Measurements from ENCODE around the gene ARL5B.
"Not testable (repeated sequence)": the region's sequence is repeated elsewhere in the genome, so short reads cannot be mapped to it uniquely, and the experiment has no call there.

DNA sequence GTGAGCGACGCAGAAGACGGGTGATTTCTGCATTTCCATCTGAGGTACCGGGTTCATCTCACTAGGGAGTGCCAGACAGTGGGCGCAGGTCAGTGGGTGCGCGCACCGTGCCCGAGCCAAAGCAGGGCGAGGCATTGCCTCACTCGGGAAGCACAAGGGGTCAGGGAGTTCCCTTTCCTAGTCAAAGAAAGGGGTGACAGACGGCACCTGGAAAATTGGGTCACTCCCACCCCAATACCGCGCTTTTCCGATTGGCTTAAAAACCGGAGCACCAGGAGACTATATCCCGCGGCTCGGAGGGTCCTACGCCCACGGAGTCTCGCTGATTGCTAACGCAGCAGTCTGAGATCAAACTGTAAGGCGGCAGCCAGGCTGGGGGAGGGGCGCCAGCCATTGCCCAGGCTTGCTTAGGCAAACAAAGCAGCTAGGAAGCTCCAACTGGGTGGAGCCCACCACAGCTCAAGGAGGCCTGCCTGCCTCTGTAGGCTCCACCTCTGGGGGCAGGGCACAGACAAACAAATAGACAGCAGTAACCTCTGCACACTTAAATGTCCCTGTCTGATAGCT, 31.7 kb upstream of the ARL5B start:
- TF ChIP-seq, protein P1, sequence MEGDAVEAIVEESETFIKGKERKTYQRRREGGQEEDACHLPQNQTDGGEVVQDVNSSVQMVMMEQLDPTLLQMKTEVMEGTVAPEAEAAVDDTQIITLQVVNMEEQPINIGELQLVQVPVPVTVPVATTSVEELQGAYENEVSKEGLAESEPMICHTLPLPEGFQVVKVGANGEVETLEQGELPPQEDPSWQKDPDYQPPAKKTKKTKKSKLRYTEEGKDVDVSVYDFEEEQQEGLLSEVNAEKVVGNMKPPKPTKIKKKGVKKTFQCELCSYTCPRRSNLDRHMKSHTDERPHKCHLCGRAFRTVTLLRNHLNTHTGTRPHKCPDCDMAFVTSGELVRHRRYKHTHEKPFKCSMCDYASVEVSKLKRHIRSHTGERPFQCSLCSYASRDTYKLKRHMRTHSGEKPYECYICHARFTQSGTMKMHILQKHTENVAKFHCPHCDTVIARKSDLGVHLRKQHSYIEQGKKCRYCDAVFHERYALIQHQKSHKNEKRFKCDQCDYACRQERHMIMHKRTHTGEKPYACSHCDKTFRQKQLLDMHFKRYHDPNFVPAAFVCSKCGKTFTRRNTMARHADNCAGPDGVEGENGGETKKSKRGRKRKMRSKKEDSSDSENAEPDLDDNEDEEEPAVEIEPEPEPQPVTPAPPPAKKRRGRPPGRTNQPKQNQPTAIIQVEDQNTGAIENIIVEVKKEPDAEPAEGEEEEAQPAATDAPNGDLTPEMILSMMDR (IDR thresholded peaks at IDR 0.05), result peak in 1 of 4 experiments; percentile 20
- TF ChIP-seq POLR2A (IDR thresholded peaks at IDR 0.05), result not testable (repeated sequence)
